T-helper 1 cell treated with Interleukin-12 subunit alpha and Interleukin-12 subunit beta and Interleukin-4 antibody, amounts not matched to agents 30 μg/mL and 1 μg/mL, for 36 hours (primary cell): Measurements from ENCODE around the gene UBXN2A.
A peak's percentile ranks its signal among the peaks of the same experiment; 100 is the strongest.
"Not testable (repeated sequence)": the region's sequence is repeated elsewhere in the genome, so short reads cannot be mapped to it uniquely, and the experiment has no call there.

Source experiments
- H3K27ac Mint-ChIP-seq: one replicate; pipeline ENCODE4 v1.8.0; 2021; ENCODE audit warnings: mild to moderate bottlenecking, mixed read lengths
- H3K27me3 Mint-ChIP-seq: one replicate; pipeline ENCODE4 v1.8.0; 2021; ENCODE audit warnings: low read depth, mixed read lengths
- H3K36me3 Mint-ChIP-seq: one replicate; pipeline ENCODE4 v1.8.0; 2021; ENCODE audit warnings: low read depth, mixed read lengths
- H3K4me1 Mint-ChIP-seq: one replicate; pipeline ENCODE4 v1.8.0; 2021; ENCODE audit warnings: low read depth, mixed read lengths
- H3K4me3 Mint-ChIP-seq: one replicate; pipeline ENCODE4 v1.8.0; 2021; ENCODE audit warnings: mild to moderate bottlenecking, moderate library complexity, mixed read lengths
- H3K9me3 Mint-ChIP-seq: one replicate; pipeline ENCODE4 v1.8.0; 2021; ENCODE audit warnings: mixed read lengths

The UBXN2A gene

GRCh38 chr2:24038786-24039499, 98.7 kb downstream of the UBXN2A start:
- Mint-ChIP-seq H3K4me1 (peaks cover 8% of the 10 kb centered on the region), H3K4me3 (no peak overlapping the region), H3K27ac (no peak overlapping the region), H3K36me3 (peaks cover 16% of the 10 kb centered on the region), H3K27me3 (no peaks in the 10 kb centered on the region), H3K9me3 (no peaks in the 10 kb centered on the region)

GRCh38 chr2:24040511-24040910, 100.2 kb downstream of the UBXN2A start:
- peaks cover 16% of the 10 kb centered on the region for H3K36me3 Mint-ChIP-seq
- H3K9me3 Mint-ChIP-seq, result no peaks in the 10 kb centered on the region
- H3K4me3 Mint-ChIP-seq, result no peak overlapping the region
- no peak overlapping the region for H3K27ac Mint-ChIP-seq
- peaks cover 10% of the 10 kb centered on the region for H3K4me1 Mint-ChIP-seq
- H3K27me3 Mint-ChIP-seq, result no peaks in the 10 kb centered on the region

- not testable (repeated sequence) for H3K9me3 Mint-ChIP-seq, H3K27me3 Mint-ChIP-seq, H3K27ac Mint-ChIP-seq, H3K4me3 Mint-ChIP-seq, H3K36me3 Mint-ChIP-seq
- peaks cover 22% of the 10 kb centered on the region for H3K4me1 Mint-ChIP-seq
Measured at GRCh38 chr2:24043133-24043532, 102.9 kb downstream of the UBXN2A start.

- peaks cover 22% of the 10 kb centered on the region for H3K4me1 Mint-ChIP-seq
- H3K27ac Mint-ChIP-seq, result no peak overlapping the region
- H3K9me3 Mint-ChIP-seq, result no peaks in the 10 kb centered on the region
- H3K27me3 Mint-ChIP-seq, result peaks cover 4% of the 10 kb centered on the region
- peaks cover 2% of the 10 kb centered on the region for H3K36me3 Mint-ChIP-seq
- H3K4me3 Mint-ChIP-seq, result peak overlapping the region; percentile 97
Measured at GRCh38 chr2:24045511-24046508, 105.5 kb downstream of the UBXN2A start.

- peaks cover 2% of the 10 kb centered on the region for H3K36me3 Mint-ChIP-seq
- peak overlapping the region; percentile 97 for H3K4me3 Mint-ChIP-seq
- H3K4me1 Mint-ChIP-seq, result peaks cover 22% of the 10 kb centered on the region
- no peak overlapping the region for H3K27ac Mint-ChIP-seq
- peaks cover 4% of the 10 kb centered on the region for H3K27me3 Mint-ChIP-seq
- H3K9me3 Mint-ChIP-seq, result no peaks in the 10 kb centered on the region
Measured at GRCh38 chr2:24046599-24046929, 106.3 kb downstream of the UBXN2A start.

- Mint-ChIP-seq H3K4me1 (peaks cover 22% of the 10 kb centered on the region), H3K36me3 (peaks cover 2% of the 10 kb centered on the region), H3K27ac (peak within 1 kb of the TSS; percentile 92), H3K27me3 (peaks cover 4% of the 10 kb centered on the region), H3K4me3 (peak within 1 kb of the TSS; percentile 97), H3K9me3 (no peaks in the 10 kb centered on the region)
Measured at GRCh38 chr2:24046930-24047702, 106.9 kb downstream of the UBXN2A start, which contains the start of gene WDCP. WDCP (minus strand) TSS chr2:24047391; CDS start chr2:24039494, 7,897 bp downstream.

GRCh38 chr2:24047703-24048033, 107.4 kb downstream of the UBXN2A start:
- Mint-ChIP-seq H3K9me3 (no peaks in the 10 kb centered on the region), H3K4me1 (peaks cover 22% of the 10 kb centered on the region), H3K27me3 (peaks cover 4% of the 10 kb centered on the region), H3K4me3 (peak overlapping the region; percentile 97), H3K27ac (peak overlapping the region; percentile 92), H3K36me3 (peaks cover 2% of the 10 kb centered on the region)

GRCh38 chr2:24048769-24049484, 108.7 kb downstream of the UBXN2A start:
- H3K27ac Mint-ChIP-seq, result no peak overlapping the region
- H3K36me3 Mint-ChIP-seq, result peaks cover 2% of the 10 kb centered on the region
- peaks cover 20% of the 10 kb centered on the region for H3K4me1 Mint-ChIP-seq
- H3K9me3 Mint-ChIP-seq, result no peaks in the 10 kb centered on the region
- H3K4me3 Mint-ChIP-seq, result peak overlapping the region; percentile 86
- H3K27me3 Mint-ChIP-seq, result peaks cover 4% of the 10 kb centered on the region

GRCh38 chr2:24049485-24050021, 109.3 kb downstream of the UBXN2A start, which contains the start of gene FKBP1B:
FKBP1B (plus strand) TSS chr2:24049741; CDS start chr2:24049850, 109 bp downstream.
- peaks cover 4% of the 10 kb centered on the region for H3K27me3 Mint-ChIP-seq

GRCh38 chr2:24050041-24050979, 110.0 kb downstream of the UBXN2A start:
- Mint-ChIP-seq H3K27ac (no peak overlapping the region), H3K27me3 (peaks cover 4% of the 10 kb centered on the region), H3K4me1 (peaks cover 16% of the 10 kb centered on the region), H3K4me3 (peak overlapping the region; percentile 38), H3K36me3 (peaks cover 2% of the 10 kb centered on the region), H3K9me3 (no peaks in the 10 kb centered on the region)

More at GRCh38 chr2:24049485-24050021, 109.3 kb downstream of the UBXN2A start, which contains the start of gene FKBP1B:
- Mint-ChIP-seq H3K4me1 (peaks cover 20% of the 10 kb centered on the region), H3K4me3 (peak within 1 kb of the TSS; percentile 86), H3K9me3 (no peaks in the 10 kb centered on the region), H3K27ac (no peak within 1 kb of the TSS), H3K36me3 (peaks cover 2% of the 10 kb centered on the region)

- Mint-ChIP-seq H3K4me1 (peaks cover 10% of the 10 kb centered on the region), H3K4me3 (no peak overlapping the region), H3K27me3 (peaks cover 4% of the 10 kb centered on the region), H3K27ac (no peak overlapping the region), H3K9me3 (no peaks in the 10 kb centered on the region), H3K36me3 (peaks cover 2% of the 10 kb centered on the region)
Measured at GRCh38 chr2:24051833-24052232, 111.6 kb downstream of the UBXN2A start.

GRCh38 chr2:24052951-24053350, 112.7 kb downstream of the UBXN2A start:
- peaks cover 4% of the 10 kb centered on the region for H3K27me3 Mint-ChIP-seq
- no peaks in the 10 kb centered on the region for H3K9me3 Mint-ChIP-seq
- no peak overlapping the region for H3K4me3 Mint-ChIP-seq
- no peaks in the 10 kb centered on the region for H3K4me1 Mint-ChIP-seq
- H3K36me3 Mint-ChIP-seq, result no peaks in the 10 kb centered on the region
- H3K27ac Mint-ChIP-seq, result no peak overlapping the region
